Left hindlimb (tissue), 1 donor: Measurements from ENCODE around the gene SYAP1.
"Not testable (repeated sequence)": the region's sequence is repeated elsewhere in the genome, so short reads cannot be mapped to it uniquely, and the experiment has no call there.

Experiments used
- DNase-seq: peaks from one replicate; pipeline ENCODE4 v3.0.0-alpha.2; 2018

The SYAP1 gene

GRCh38 chrX:16783452-16783851 lies 64.0 kb downstream of the SYAP1 start:
- DNase-seq: no peak

GRCh38 chrX:16784440-16784839 lies 65.0 kb downstream of the SYAP1 start:
- not testable (repeated sequence) for DNase-seq

GRCh38 chrX:16785247-16786138 lies 66.1 kb downstream of the SYAP1 start:
- DNase-seq: no peak

GRCh38 chrX:16786139-16786790 lies 66.9 kb downstream of the SYAP1 start, which contains the start of gene TXLNG:
Gene TXLNG (plus strand): TSS chrX:16786466. CDS start chrX:16786488, 22 bp downstream.
- peak; percentile 98 for DNase-seq

GRCh38 chrX:16786791-16787735 lies 67.7 kb downstream of the SYAP1 start:
- DNase-seq: peak; percentile 28

GRCh38 chrX:16788477-16788876 lies 69.1 kb downstream of the SYAP1 start:
- no peak for DNase-seq

- DNase-seq: no peak
Measured at GRCh38 chrX:16796298-16796697, 76.9 kb downstream of the SYAP1 start.

- no peak for DNase-seq
Measured at GRCh38 chrX:16797358-16797757, 77.9 kb downstream of the SYAP1 start.

- no peak for DNase-seq
Measured at GRCh38 chrX:16797841-16798240, 78.4 kb downstream of the SYAP1 start.

GRCh38 chrX:16804923-16805464 lies 85.6 kb downstream of the SYAP1 start:
- no peak for DNase-seq

- DNase-seq: no peak
Measured at GRCh38 chrX:16807548-16807947, 88.1 kb downstream of the SYAP1 start.

GRCh38 chrX:16807976-16808542 lies 88.6 kb downstream of the SYAP1 start:
- DNase-seq: no peak

- DNase-seq: no peak
Measured at GRCh38 chrX:16814597-16814996, 95.2 kb downstream of the SYAP1 start.
